ENCODE results near the gene VTA1.

VTA1 gene

GRCh38 chr6:142236691-142237090 is 89.6 kb downstream of the VTA1 start:
- TF ChIP-seq CTCF (IDR thresholded peaks at IDR 0.05; ENCODE audit: extremely low read depth, missing control alignments) = no peak

GRCh38 chr6:142238881-142239280 is 91.8 kb downstream of the VTA1 start:
- no peak for TF ChIP-seq CTCF (IDR thresholded peaks at IDR 0.05; ENCODE audit: extremely low read depth, missing control alignments)

More at GRCh38 chr6:142236691-142237090, 89.6 kb downstream of the VTA1 start:
- no peak for DNase-seq (ENCODE audit: low spot score)

GRCh38 chr6:142240179-142240578 is 93.1 kb downstream of the VTA1 start:
- no peak for DNase-seq (ENCODE audit: low spot score)
- TF ChIP-seq CTCF (IDR thresholded peaks at IDR 0.05; ENCODE audit: extremely low read depth, missing control alignments) = no peak

More at GRCh38 chr6:142238881-142239280, 91.8 kb downstream of the VTA1 start:
- no peak for DNase-seq (ENCODE audit: low spot score)

- no peak for TF ChIP-seq CTCF (IDR thresholded peaks at IDR 0.05; ENCODE audit: extremely low read depth, missing control alignments)
- no peak for DNase-seq (ENCODE audit: low spot score)
Observed at GRCh38 chr6:142241061-142241460, 94.0 kb downstream of the VTA1 start.

GRCh38 chr6:142242269-142242668 is 95.2 kb downstream of the VTA1 start:
- TF ChIP-seq CTCF (IDR thresholded peaks at IDR 0.05; ENCODE audit: extremely low read depth, missing control alignments) = no peak
- DNase-seq (ENCODE audit: low spot score) = no peak

GRCh38 chr6:142246960-142247359 is 99.9 kb downstream of the VTA1 start:
- DNase-seq (ENCODE audit: low spot score) = no peak

GRCh38 chr6:142249266-142249665 is 102.2 kb downstream of the VTA1 start:
- no peak for TF ChIP-seq CTCF (IDR thresholded peaks at IDR 0.05; ENCODE audit: extremely low read depth, missing control alignments)
- DNase-seq (ENCODE audit: low spot score) = no peak

More at GRCh38 chr6:142246960-142247359, 99.9 kb downstream of the VTA1 start:
- TF ChIP-seq CTCF (IDR thresholded peaks at IDR 0.05; ENCODE audit: extremely low read depth, missing control alignments) = no peak

All from GM20000 (cell line).